ENCODE measurements around the gene LRP8. TPM values are rescaled to one million over a fixed set of nuclear protein-coding genes. Genes with fewer than 3 reads are reported as not detected.

LRP8 gene
- total and polyA plus RNA-seq, 9 of the 15 experiments (the other 6 are each of a cell fraction or from before 2014, with no cell fraction given): 7.1 to 56.1 (median 31.3) TPM

DNA sequence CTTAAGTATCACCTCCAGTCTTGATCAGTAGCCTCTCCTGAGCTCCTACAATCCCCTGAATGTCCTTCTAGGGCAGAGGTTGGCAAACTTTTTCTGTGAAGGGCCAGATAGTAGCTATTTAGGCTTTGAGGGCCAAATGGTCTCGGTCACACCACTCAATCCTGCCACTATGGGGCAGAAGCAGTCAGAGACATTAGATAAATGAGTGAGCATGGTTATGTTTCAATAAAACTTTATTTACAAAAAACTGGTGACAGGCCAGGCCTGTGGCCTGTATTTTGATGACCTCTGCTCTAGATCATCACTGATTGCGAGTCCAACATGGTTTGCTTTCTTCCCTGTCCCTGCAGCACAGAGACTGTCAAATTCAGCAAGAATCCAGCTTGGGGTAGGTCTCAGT lies 36.3 kb downstream of the LRP8 start (continued):
- TF ChIP-seq, protein P1, sequence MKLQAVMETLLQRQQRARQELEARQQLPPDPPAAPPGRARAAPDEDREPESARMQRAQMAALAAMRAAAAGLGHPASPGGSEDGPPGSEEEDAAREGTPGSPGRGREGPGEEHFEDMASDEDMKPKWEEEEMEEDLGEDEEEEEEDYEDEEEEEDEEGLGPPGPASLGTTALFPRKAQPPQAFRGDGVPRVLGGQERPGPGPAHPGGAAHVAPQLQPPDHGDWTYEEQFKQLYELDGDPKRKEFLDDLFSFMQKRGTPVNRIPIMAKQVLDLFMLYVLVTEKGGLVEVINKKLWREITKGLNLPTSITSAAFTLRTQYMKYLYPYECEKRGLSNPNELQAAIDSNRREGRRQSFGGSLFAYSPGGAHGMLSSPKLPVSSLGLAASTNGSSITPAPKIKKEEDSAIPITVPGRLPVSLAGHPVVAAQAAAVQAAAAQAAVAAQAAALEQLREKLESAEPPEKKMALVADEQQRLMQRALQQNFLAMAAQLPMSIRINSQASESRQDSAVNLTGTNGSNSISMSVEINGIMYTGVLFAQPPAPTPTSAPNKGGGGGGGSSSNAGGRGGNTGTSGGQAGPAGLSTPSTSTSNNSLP (IDR thresholded peaks at IDR 0.05; ENCODE audit: borderline replicate concordance, low read depth, low read length): 0 out of 2 replicates have a peak, but pooled peaks have one; percentile 26
- no peak for TF ChIP-seq ZNF589 (CRISPR knock-in tag; IDR thresholded peaks at IDR 0.05; ENCODE audit: low read depth)
- TF ChIP-seq, protein P2, sequence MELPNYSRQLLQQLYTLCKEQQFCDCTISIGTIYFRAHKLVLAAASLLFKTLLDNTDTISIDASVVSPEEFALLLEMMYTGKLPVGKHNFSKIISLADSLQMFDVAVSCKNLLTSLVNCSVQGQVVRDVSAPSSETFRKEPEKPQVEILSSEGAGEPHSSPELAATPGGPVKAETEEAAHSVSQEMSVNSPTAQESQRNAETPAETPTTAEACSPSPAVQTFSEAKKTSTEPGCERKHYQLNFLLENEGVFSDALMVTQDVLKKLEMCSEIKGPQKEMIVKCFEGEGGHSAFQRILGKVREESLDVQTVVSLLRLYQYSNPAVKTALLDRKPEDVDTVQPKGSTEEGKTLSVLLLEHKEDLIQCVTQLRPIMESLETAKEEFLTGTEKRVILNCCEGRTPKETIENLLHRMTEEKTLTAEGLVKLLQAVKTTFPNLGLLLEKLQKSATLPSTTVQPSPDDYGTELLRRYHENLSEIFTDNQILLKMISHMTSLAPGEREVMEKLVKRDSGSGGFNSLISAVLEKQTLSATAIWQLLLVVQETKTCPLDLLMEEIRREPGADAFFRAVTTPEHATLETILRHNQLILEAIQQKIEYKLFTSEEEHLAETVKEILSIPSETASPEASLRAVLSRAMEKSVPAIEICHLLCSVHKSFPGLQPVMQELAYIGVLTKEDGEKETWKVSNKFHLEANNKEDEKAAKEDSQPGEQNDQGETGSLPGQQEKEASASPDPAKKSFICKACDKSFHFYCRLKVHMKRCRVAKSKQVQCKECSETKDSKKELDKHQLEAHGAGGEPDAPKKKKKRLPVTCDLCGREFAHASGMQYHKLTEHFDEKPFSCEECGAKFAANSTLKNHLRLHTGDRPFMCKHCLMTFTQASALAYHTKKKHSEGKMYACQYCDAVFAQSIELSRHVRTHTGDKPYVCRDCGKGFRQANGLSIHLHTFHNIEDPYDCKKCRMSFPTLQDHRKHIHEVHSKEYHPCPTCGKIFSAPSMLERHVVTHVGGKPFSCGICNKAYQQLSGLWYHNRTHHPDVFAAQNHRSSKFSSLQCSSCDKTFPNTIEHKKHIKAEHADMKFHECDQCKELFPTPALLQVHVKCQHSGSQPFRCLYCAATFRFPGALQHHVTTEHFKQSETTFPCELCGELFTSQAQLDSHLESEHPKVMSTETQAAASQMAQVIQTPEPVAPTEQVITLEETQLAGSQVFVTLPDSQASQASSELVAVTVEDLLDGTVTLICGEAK (IDR thresholded peaks at IDR 0.05): peak; percentile 100
- TF ChIP-seq, protein P2 (CRISPR knock-in tag; IDR thresholded peaks at IDR 0.05): peak; percentile 99
- TF ChIP-seq ATF1 (CRISPR knock-in tag; IDR thresholded peaks at IDR 0.05): no peak
- peak; percentile 25; the same call in 1 of the 2 replicates for TF ChIP-seq ATF1 (tag; IDR thresholded peaks at IDR 0.05)
- TF ChIP-seq, protein P3, sequence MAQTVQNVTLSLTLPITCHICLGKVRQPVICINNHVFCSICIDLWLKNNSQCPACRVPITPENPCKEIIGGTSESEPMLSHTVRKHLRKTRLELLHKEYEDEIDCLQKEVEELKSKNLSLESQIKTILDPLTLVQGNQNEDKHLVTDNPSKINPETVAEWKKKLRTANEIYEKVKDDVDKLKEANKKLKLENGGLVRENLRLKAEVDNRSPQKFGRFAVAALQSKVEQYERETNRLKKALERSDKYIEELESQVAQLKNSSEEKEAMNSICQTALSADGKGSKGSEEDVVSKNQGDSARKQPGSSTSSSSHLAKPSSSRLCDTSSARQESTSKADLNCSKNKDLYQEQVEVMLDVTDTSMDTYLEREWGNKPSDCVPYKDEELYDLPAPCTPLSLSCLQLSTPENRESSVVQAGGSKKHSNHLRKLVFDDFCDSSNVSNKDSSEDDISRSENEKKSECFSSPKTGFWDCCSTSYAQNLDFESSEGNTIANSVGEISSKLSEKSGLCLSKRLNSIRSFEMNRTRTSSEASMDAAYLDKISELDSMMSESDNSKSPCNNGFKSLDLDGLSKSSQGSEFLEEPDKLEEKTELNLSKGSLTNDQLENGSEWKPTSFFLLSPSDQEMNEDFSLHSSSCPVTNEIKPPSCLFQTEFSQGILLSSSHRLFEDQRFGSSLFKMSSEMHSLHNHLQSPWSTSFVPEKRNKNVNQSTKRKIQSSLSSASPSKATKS (CRISPR knock-in tag; IDR thresholded peaks at IDR 0.05): no peak
- TF ChIP-seq MTA3 (IDR thresholded peaks at IDR 0.05; ENCODE audit: borderline replicate concordance): no peak
- TF ChIP-seq CBX2 (IDR thresholded peaks at IDR 0.05; ENCODE audit: insufficient read depth, low read length, poor library complexity, severe bottlenecking): no peak
- TF ChIP-seq SMC3 (conservative IDR thresholded peaks at IDR 0.05; ENCODE audit: insufficient read depth, low read depth, low read length): peak; percentile 33; the same call in 1 of the 2 replicates
- TF ChIP-seq, protein P4, sequence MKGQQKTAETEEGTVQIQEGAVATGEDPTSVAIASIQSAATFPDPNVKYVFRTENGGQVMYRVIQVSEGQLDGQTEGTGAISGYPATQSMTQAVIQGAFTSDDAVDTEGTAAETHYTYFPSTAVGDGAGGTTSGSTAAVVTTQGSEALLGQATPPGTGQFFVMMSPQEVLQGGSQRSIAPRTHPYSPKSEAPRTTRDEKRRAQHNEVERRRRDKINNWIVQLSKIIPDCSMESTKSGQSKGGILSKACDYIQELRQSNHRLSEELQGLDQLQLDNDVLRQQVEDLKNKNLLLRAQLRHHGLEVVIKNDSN (CRISPR knock-in tag; IDR thresholded peaks at IDR 0.05): peak; percentile 22; the same call in 1 of the 2 replicates

Data from K562 (cell line).